PC-3 (cell line): ENCODE measurements around the gene DMKN. TPM values are rescaled to one million over a fixed set of nuclear protein-coding genes. Genes with fewer than 3 reads are reported as not detected.
A peak's percentile ranks its signal among the peaks of the same experiment; 100 is the strongest.

Experiments used
- ATAC-seq: fragments of 200-7000 bp; cut with Tn5 transposase; 2 replicates; pipeline ENCODE4 v1.9.1; 2020; ENCODE audit warnings: mild to moderate bottlenecking, moderate library complexity
- BruUV-seq: library from RNA; stranded (reverse); fragments of 400-500 nt; replicated peaks from 2 replicates; lab custom pipeline; 2021; lab: Mats Ljungman, UMichigan
- CTCF ChIA-PET: fragments of 300-600 bp; sonication (Branson Sonifier 250); formaldehyde crosslinking; loops from one replicate; lab custom pipeline; 2022; ENCODE audit warnings: antibody characterized with exemption; lab: Charles Lee
- POLR2A ChIA-PET: fragments of 300-600 bp; sonication (Branson Sonifier 250); formaldehyde crosslinking; loops from one replicate; lab custom pipeline; 2022; ENCODE audit warnings: antibody characterized with exemption; ENCODE audit not compliant: unreplicated experiment; lab: Charles Lee
- DNase-seq: peaks from one replicate; pipeline ENCODE4 v3.0.0-alpha.2; 2015
- H2AFZ ChIP-seq: fragments of 300-600 bp; sonication (generic); 2 replicates; pipeline ENCODE4 v1.6.0; 2016; ENCODE audit warnings: antibody characterized with exemption, low read length
- H3F3A ChIP-seq: fragments of 300-600 bp; sonication (generic); one replicate; pipeline ENCODE4 v1.6.0; 2017; ENCODE audit warnings: antibody characterized with exemption, low read length, control low read depth, mild to moderate bottlenecking; ENCODE audit not compliant: unreplicated experiment
- H3K27ac ChIP-seq: fragments of 300-600 bp; sonication (generic); 2 replicates; pipeline ENCODE4 v1.5.1; 2016; ENCODE audit warnings: mild to moderate bottlenecking, low read length
- H3K27me3 ChIP-seq: fragments of 300-600 bp; sonication (generic); 2 replicates; pipeline ENCODE4 v1.6.1; 2016; ENCODE audit warnings: low read length, mixed read lengths
- H3K36me3 ChIP-seq: fragments of 300-600 bp; sonication (generic); 2 replicates; pipeline ENCODE4 v1.6.1; 2016; ENCODE audit warnings: low read depth, mixed run types, low read length, mixed read lengths
- H3K4me1 ChIP-seq: fragments of 300-600 bp; sonication (generic); 2 replicates; pipeline ENCODE4 v1.5.1; 2016; ENCODE audit warnings: low read length; ENCODE audit not compliant: insufficient read depth
- H3K4me2 ChIP-seq: fragments of 300-600 bp; sonication (generic); 2 replicates; pipeline ENCODE4 v1.6.0; 2016; ENCODE audit warnings: low read length
- H3K4me3 ChIP-seq: fragments of 300-600 bp; sonication (generic); 2 replicates; pipeline ENCODE4 v1.5.1; 2016; ENCODE audit warnings: mild to moderate bottlenecking, low read length, mixed read lengths
- H3K79me2 ChIP-seq: fragments of 300-600 bp; sonication (generic); 2 replicates; pipeline ENCODE4 v1.6.1; 2017; ENCODE audit warnings: low read length, mixed read lengths
- H3K9ac ChIP-seq: fragments of 300-600 bp; sonication (generic); 2 replicates; pipeline ENCODE4 v1.6.0; 2016; ENCODE audit warnings: mild to moderate bottlenecking, low read length
- H3K9me2 ChIP-seq: fragments of 300-600 bp; sonication (generic); replicated peaks from 2 replicates; pipeline ENCODE4 v1.6.1; 2016; ENCODE audit warnings: mixed run types, low read length, mixed read lengths
- H3K9me3 ChIP-seq: fragments of 300-600 bp; sonication (generic); 2 replicates; pipeline ENCODE4 v1.6.1; 2016; ENCODE audit warnings: low read length, mixed read lengths
- H4K20me1 ChIP-seq: fragments of 300-600 bp; sonication (generic); 2 replicates; pipeline ENCODE4 v1.6.1; 2016; ENCODE audit warnings: low read length, mixed read lengths
- CTCF ChIP-seq: fragments of 300-600 bp; sonication (generic); conservative IDR thresholded peaks from 2 replicates; pipeline ENCODE4 v1.5.1; 2017; ENCODE audit warnings: antibody characterized with exemption, low read depth, mild to moderate bottlenecking, low read length
- EZH2 ChIP-seq: fragments of 300-600 bp; sonication (generic); IDR thresholded peaks from one replicate; pipeline ENCODE4 v1.6.1; 2017; ENCODE audit warnings: antibody characterized with exemption, mild to moderate bottlenecking, low read length; ENCODE audit not compliant: unreplicated experiment
- EZH2phosphoT487 ChIP-seq: fragments of 300-600 bp; sonication (generic); IDR thresholded peaks from 2 replicates; pipeline ENCODE4 v1.6.1; 2018; ENCODE audit warnings: mild to moderate bottlenecking, antibody characterized with exemption, low read length, borderline replicate concordance
- intact Hi-C: fragments of 100-400 bp; cut with micrococcal nuclease; formaldehyde crosslinking; loops from 2 replicates; pipeline ENCODE4 v1.9.0; 2023
- total RNA-seq: library from RNA; depleted of rRNA; stranded (reverse); fragments of >200 nt; gene quantifications from 2 replicates; pipeline ENCODE4 v1.2.3, GENCODE V29; 2014

Gene DMKN
- total RNA-seq, 1 experiment from 2014 or later = 128 TPM

- no peak for TF ChIP-seq EZH2phosphoT487
- no peak for TF ChIP-seq EZH2
- peak; percentile 39 for TF ChIP-seq CTCF
- POLR2A ChIA-PET = interaction anchor here (0.5 kb wide), 1 partner anchor 46 kb away, joined by 3 read pairs; no protein-coding TSS in a partner anchor
- Histone ChIP-seq H3K4me2 (no peak overlapping the region), H3K9ac (no peak overlapping the region), H4K20me1 (no peaks in the 10 kb centered on the region), H3K4me1 (peaks cover 5% of the 10 kb centered on the region; the same call in 1 of the 2 replicates), H3K79me2 (no peaks in the 10 kb centered on the region), H3K4me3 (no peak overlapping the region), H3K9me2 (no peaks in the 10 kb centered on the region), H3K27ac (no peak overlapping the region), H3K36me3 (no peaks in the 10 kb centered on the region), H3K9me3 (no peaks in the 10 kb centered on the region), H3F3A (no peaks in the 10 kb centered on the region), H2AFZ (no peak overlapping the region), H3K27me3 (no peaks in the 10 kb centered on the region)
- no TSS peak for BruUV-seq
- ATAC-seq = peak; percentile 53; the same call in 1 of the 2 replicates
- DNase-seq = peak; percentile 25
- CTCF ChIA-PET = no interaction called here
- intact Hi-C loops = no loop called here
Observed at GRCh38 chr19:35555301-35556005, 42.0 kb upstream of the DMKN start.

GRCh38 chr19:35554076-35554475 lies 40.6 kb upstream of the DMKN start:
- H3F3A ChIP-seq = no peaks in the 10 kb centered on the region
- no peak overlapping the region for H2AFZ ChIP-seq
- H3K36me3 ChIP-seq = no peaks in the 10 kb centered on the region
- CTCF ChIA-PET = no interaction called here
- H3K79me2 ChIP-seq = no peaks in the 10 kb centered on the region
- no peak overlapping the region for H3K27ac ChIP-seq
- TF ChIP-seq EZH2phosphoT487 (no peak), CTCF (no peak), EZH2 (no peak)
- no peaks in the 10 kb centered on the region for H3K9me3 ChIP-seq
- no peaks in the 10 kb centered on the region for H3K9me2 ChIP-seq
- DNase-seq = peak; percentile 2
- no peak overlapping the region for H3K9ac ChIP-seq
- no peak overlapping the region for H3K4me3 ChIP-seq
- POLR2A ChIA-PET = no interaction called here
- no peak; the same call in none of the 2 replicates for ATAC-seq
- no peaks in the 10 kb centered on the region for H3K27me3 ChIP-seq
- H4K20me1 ChIP-seq = no peaks in the 10 kb centered on the region
- intact Hi-C loops = no loop called here
- H3K4me2 ChIP-seq = no peak overlapping the region
- peaks cover 5% of the 10 kb centered on the region; the same call in 1 of the 2 replicates for H3K4me1 ChIP-seq
- BruUV-seq = no TSS peak

- POLR2A ChIA-PET = no interaction called here
- no peaks in the 10 kb centered on the region for H3K27me3 ChIP-seq
- no peak overlapping the region for H3K9ac ChIP-seq
- H3K79me2 ChIP-seq = no peaks in the 10 kb centered on the region
- no peaks in the 10 kb centered on the region for H3F3A ChIP-seq
- no peaks in the 10 kb centered on the region for H4K20me1 ChIP-seq
- DNase-seq = no peak
- CTCF ChIA-PET = no interaction called here
- BruUV-seq = no TSS peak
- no peak overlapping the region for H3K27ac ChIP-seq
- H3K36me3 ChIP-seq = no peaks in the 10 kb centered on the region
- TF ChIP-seq EZH2 (no peak), CTCF (no peak), EZH2phosphoT487 (no peak)
- peaks cover 5% of the 10 kb centered on the region; the same call in 1 of the 2 replicates for H3K4me1 ChIP-seq
- no peak for ATAC-seq
- no peak overlapping the region for H3K4me2 ChIP-seq
- H3K9me3 ChIP-seq = no peaks in the 10 kb centered on the region
- intact Hi-C loops = no loop called here
- no peaks in the 10 kb centered on the region for H3K9me2 ChIP-seq
- H3K4me3 ChIP-seq = no peak overlapping the region
- H2AFZ ChIP-seq = no peak overlapping the region
Observed at GRCh38 chr19:35553385-35554000, 40.0 kb upstream of the DMKN start.
